CMK (cell line): ENCODE data around the gene OTOL1.

Experiments
- DNase-seq: peaks from one replicate; pipeline ENCODE4 v3.0.0-alpha.2; 2010; ENCODE audit warnings: low read depth

Gene OTOL1

GRCh38 chr3:161545824-161546223 is 49.2 kb downstream of the OTOL1 start:
- DNase-seq = no peak

DNA sequence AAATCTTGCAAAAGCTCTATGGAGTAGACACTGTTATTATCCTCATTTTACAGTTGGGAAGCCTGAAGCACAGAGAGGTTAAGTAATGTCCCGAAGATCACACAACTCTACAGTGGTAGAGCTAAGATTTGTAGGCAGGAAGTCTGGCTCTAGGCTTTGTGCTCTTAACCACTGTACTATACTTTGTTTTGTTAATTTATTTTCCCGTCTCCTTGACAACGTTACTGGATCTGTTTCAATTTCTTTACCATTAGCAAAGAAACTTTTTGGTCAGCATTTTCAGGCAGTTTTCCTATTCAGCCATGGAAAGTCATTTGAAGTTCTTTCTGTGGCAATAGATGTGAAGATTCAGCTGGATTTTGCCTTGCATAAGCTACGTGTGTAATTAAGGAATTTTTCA is 51.7 kb downstream of the OTOL1 start:
- DNase-seq = no peak

- DNase-seq = no peak
These were observed 52.7 kb downstream of the OTOL1 start for GRCh38 chr3:161549261-161549660.

- no peak for DNase-seq
These were observed 54.0 kb downstream of the OTOL1 start for GRCh38 chr3:161550491-161551195.

GRCh38 chr3:161551697-161552096 is 55.1 kb downstream of the OTOL1 start:
- no peak for DNase-seq

GRCh38 chr3:161552984-161553560 is 56.5 kb downstream of the OTOL1 start:
- no peak for DNase-seq
